ENCODE measurements around the gene TCOF1. TPM values are rescaled to one million over a fixed set of nuclear protein-coding genes. Genes with fewer than 3 reads are reported as not detected.

Gene TCOF1
- total RNA-seq, 1 experiment from 2014 or later, result 75.3 TPM

- POLR2A ChIA-PET (ENCODE audit: unreplicated experiment), result interaction anchor here (0.6 kb wide), 1 partner anchor 39 kb away, joined by 3 read pairs; no protein-coding TSS in a partner anchor
These were observed 21.7 kb upstream of the TCOF1 start for GRCh38 chr5:150335778-150336177.

GRCh38 chr5:150338546-150338945 is 19.0 kb upstream of the TCOF1 start:
- no peaks in the 10 kb centered on the region for H3K9me3 ChIP-seq (ENCODE audit: insufficient read depth, low read depth)
- no peak overlapping the region for H2AFZ ChIP-seq
- intact Hi-C loops (cut with micrococcal nuclease; ENCODE audit: unreplicated experiment), result no loop called here
- no peak for DNase-seq
- ChIA-PET POLR2A (ENCODE audit: unreplicated experiment) (interaction anchor here (0.6 kb wide), 1 partner anchor 331 kb away, joined by 3 read pairs; no protein-coding TSS in a partner anchor), CTCF (interaction anchor here (0.6 kb wide), 2 partner anchors 106 to 159 kb away, joined by 4 to 5 read pairs; no protein-coding TSS in a partner anchor)
- no peak overlapping the region for H3K27ac ChIP-seq
- BruUV-seq (replicated peaks), result no TSS peak
- no peaks in the 10 kb centered on the region for H3K9me2 ChIP-seq (ENCODE audit: insufficient read depth)
- no peak overlapping the region for H3K4me2 ChIP-seq
- H3K79me2 ChIP-seq (ENCODE audit: low read depth), result no peaks in the 10 kb centered on the region
- TF ChIP-seq EZH2 (IDR thresholded peaks at IDR 0.05; ENCODE audit: low read depth) (no peak), CTCF (conservative IDR thresholded peaks at IDR 0.05) (no peak)
- no peaks in the 10 kb centered on the region for H3K36me3 ChIP-seq (ENCODE audit: low read depth)
- H3K4me3 ChIP-seq, result no peak overlapping the region
- no peaks in the 10 kb centered on the region for H3K27me3 ChIP-seq (ENCODE audit: insufficient read depth, low read depth)
- H3K4me1 ChIP-seq (replicated peaks; ENCODE audit: insufficient read depth), result no peaks in the 10 kb centered on the region
- no peaks in the 10 kb centered on the region for H4K20me1 ChIP-seq (ENCODE audit: insufficient read depth)
- H3F3A ChIP-seq (ENCODE audit: insufficient read depth, low read depth), result no peaks in the 10 kb centered on the region

More at GRCh38 chr5:150335778-150336177, 21.7 kb upstream of the TCOF1 start:
- Histone ChIP-seq H4K20me1 (ENCODE audit: insufficient read depth) (no peaks in the 10 kb centered on the region), H3K27ac (no peak overlapping the region), H3K79me2 (ENCODE audit: low read depth) (no peaks in the 10 kb centered on the region), H3K36me3 (ENCODE audit: low read depth) (no peaks in the 10 kb centered on the region), H2AFZ (no peak overlapping the region), H3K4me2 (no peak overlapping the region), H3K27me3 (ENCODE audit: insufficient read depth, low read depth) (no peaks in the 10 kb centered on the region), H3K9me3 (ENCODE audit: insufficient read depth, low read depth) (no peaks in the 10 kb centered on the region), H3K4me1 (replicated peaks; ENCODE audit: insufficient read depth) (no peaks in the 10 kb centered on the region), H3K9me2 (ENCODE audit: insufficient read depth) (no peaks in the 10 kb centered on the region), H3K4me3 (no peak overlapping the region), H3F3A (ENCODE audit: insufficient read depth, low read depth) (no peaks in the 10 kb centered on the region)
- no peak for DNase-seq
- intact Hi-C loops (cut with micrococcal nuclease; ENCODE audit: unreplicated experiment), result no loop called here
- TF ChIP-seq CTCF (conservative IDR thresholded peaks at IDR 0.05), result no peak
- TF ChIP-seq EZH2 (IDR thresholded peaks at IDR 0.05; ENCODE audit: low read depth), result no peak
- CTCF ChIA-PET, result no interaction called here
- no TSS peak for BruUV-seq (replicated peaks)

GRCh38 chr5:150339165-150339564 is 18.3 kb upstream of the TCOF1 start:
- H3K36me3 ChIP-seq (ENCODE audit: low read depth), result no peaks in the 10 kb centered on the region
- no peak overlapping the region for H3K4me2 ChIP-seq
- no peak for DNase-seq
- no peak overlapping the region for H3K4me3 ChIP-seq
- H2AFZ ChIP-seq, result no peak overlapping the region
- no peaks in the 10 kb centered on the region for H3K4me1 ChIP-seq (replicated peaks; ENCODE audit: insufficient read depth)
- H3K27ac ChIP-seq, result no peak overlapping the region
- no TSS peak for BruUV-seq (replicated peaks)
- ChIA-PET POLR2A (ENCODE audit: unreplicated experiment) (interaction anchor here (0.6 kb wide), 1 partner anchor 332 kb away, joined by 3 read pairs; no protein-coding TSS in a partner anchor), CTCF (interaction anchor here (0.6 kb wide), 2 partner anchors 107 to 158 kb away, joined by 4 to 5 read pairs; no protein-coding TSS in a partner anchor)
- no peaks in the 10 kb centered on the region for H3K27me3 ChIP-seq (ENCODE audit: insufficient read depth, low read depth)
- no peak for TF ChIP-seq CTCF (conservative IDR thresholded peaks at IDR 0.05)
- TF ChIP-seq EZH2 (IDR thresholded peaks at IDR 0.05; ENCODE audit: low read depth), result no peak
- H3K79me2 ChIP-seq (ENCODE audit: low read depth), result no peaks in the 10 kb centered on the region
- no peaks in the 10 kb centered on the region for H3F3A ChIP-seq (ENCODE audit: insufficient read depth, low read depth)
- no peaks in the 10 kb centered on the region for H3K9me2 ChIP-seq (ENCODE audit: insufficient read depth)
- no peaks in the 10 kb centered on the region for H3K9me3 ChIP-seq (ENCODE audit: insufficient read depth, low read depth)
- H4K20me1 ChIP-seq (ENCODE audit: insufficient read depth), result no peaks in the 10 kb centered on the region
- intact Hi-C loops (cut with micrococcal nuclease; ENCODE audit: unreplicated experiment), result no loop called here

Data from PC-9 (cell line).